ENCODE data around the gene TAOK1. TPM values are rescaled to one million over a fixed set of nuclear protein-coding genes. Genes with fewer than 3 reads are reported as not detected.

The TAOK1 gene
- total RNA-seq, 1 donor from 2014 or later: 40.6 TPM

- DNase-seq (ENCODE audit: low read depth in 2 of 2): no peak
These were observed 11.7 kb upstream of the TAOK1 start for GRCh38 chr17:29378500-29378899.

GRCh38 chr17:29379084-29379991, 10.8 kb upstream of the TAOK1 start:
- DNase-seq (ENCODE audit: low read depth in 2 of 2): peak; percentile 68 to 73

DNA sequence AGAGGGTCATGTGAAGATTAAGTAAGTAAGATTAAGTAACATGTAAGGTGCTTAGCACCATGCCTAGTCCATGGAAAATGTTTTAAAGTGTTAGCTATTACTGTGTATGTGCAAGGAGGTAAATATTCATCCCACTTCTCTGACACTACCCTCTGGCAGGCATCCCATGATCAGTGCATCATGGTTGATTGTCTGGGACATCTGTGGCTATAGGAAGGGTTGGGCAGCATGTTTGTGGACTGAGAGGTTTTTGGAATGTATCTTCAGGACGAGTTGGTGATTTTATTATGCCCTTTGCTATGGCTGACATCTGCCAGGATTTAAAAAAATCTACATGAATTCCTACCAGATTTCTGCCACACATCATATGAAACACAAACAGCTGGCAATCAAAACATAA, 6.5 kb upstream of the TAOK1 start:
- no peak for DNase-seq (ENCODE audit: low read depth in 2 of 2)

- peak; percentile 55 to 58 for DNase-seq (ENCODE audit: low read depth in 2 of 2)
These were observed 5.3 kb upstream of the TAOK1 start for GRCh38 chr17:29384901-29385300.

- no peak for DNase-seq (ENCODE audit: low read depth in 2 of 2)
These were observed 3.4 kb upstream of the TAOK1 start for GRCh38 chr17:29386760-29387159.

- no peak for DNase-seq (ENCODE audit: low read depth in 2 of 2)
These were observed 1.2 kb upstream of the TAOK1 start for GRCh38 chr17:29388937-29389336.

DNA sequence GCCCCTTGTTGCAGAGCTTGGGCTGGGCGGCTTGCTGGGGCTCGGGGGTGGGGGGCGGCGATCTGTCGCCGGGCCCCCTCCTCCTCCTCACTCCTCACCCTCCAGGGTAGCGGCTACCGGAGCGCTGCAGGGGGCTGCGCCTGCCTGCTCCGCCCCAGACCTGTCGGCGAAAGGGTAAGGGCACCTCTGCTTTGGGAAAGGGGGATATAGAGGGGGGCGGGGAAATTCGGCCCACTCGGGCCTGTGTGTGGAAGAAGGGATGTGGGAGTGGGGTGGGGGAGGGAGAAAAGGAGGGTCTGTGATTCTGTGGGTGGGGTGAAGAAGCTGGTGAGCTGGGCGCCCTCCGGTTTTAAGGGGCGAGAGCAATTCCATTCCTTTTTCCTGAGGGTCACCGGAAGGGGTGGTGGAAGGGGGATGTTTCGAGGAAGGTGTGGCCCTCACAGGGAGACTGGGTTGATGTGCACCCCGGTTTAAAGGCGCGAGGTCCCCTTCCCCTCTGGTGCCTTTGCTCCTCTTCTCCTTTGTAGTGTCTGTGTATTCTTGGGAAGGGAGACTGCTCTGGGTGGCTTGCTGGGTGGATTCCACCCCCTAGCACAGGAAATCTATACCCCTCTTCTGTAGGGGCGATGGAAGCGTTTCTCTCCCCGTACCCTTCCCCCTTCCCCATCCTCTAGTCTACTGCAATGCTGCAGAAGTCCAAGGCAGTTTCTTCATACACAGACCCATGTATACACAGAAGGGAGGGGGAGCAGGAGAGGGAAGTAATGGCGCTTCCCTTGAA, 878 bp downstream of the TAOK1 start:
- DNase-seq (ENCODE audit: low read depth in 2 of 2): peak in 1 of 2 donors; percentile 43

DNA sequence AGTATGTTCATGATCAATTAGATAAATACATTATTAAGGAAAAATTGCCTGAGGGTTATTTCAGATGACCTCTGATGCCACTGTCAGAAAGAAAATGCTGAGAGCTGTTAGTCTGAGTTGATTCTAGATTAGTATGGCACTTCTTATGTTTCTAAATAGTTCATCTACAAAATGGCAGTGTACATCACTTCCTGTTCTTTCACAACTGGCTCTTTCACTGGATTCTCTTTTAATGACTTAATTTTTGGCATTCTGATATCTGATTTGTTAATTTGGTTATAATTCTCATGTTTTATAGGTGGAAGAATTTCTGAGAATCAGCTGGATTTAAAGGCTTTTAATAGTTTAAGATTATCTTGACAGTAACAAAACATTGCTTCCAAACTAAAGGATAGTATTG, 3.3 kb downstream of the TAOK1 start:
- DNase-seq (ENCODE audit: low read depth in 2 of 2): no peak

DNA sequence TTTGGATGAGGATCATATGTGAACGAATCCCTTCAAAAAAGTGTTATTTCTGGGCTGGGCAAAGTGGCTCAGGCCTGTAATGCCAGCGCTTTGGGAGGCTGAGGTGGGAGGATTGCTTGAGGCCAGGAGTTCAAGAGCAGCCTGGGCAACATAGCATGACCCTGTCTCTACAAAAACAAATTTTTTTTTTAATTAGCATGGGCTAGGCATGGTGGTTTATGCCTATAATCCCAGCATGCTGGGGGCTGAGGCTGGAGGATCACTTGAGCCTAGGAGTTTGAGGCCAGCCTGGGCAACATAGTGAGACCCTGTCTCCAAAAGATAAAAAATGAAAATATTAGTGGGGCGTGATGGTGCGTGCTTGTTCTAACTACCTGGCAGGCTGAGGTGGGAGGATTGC, 4.6 kb downstream of the TAOK1 start:
- DNase-seq (ENCODE audit: low read depth in 2 of 2): no peak

- no peak for DNase-seq (ENCODE audit: low read depth in 2 of 2)
These were observed 5.9 kb downstream of the TAOK1 start for GRCh38 chr17:29396066-29396465.

GRCh38 chr17:29399634-29400033, 9.5 kb downstream of the TAOK1 start:
- no peak for DNase-seq (ENCODE audit: low read depth in 2 of 2)

DNA sequence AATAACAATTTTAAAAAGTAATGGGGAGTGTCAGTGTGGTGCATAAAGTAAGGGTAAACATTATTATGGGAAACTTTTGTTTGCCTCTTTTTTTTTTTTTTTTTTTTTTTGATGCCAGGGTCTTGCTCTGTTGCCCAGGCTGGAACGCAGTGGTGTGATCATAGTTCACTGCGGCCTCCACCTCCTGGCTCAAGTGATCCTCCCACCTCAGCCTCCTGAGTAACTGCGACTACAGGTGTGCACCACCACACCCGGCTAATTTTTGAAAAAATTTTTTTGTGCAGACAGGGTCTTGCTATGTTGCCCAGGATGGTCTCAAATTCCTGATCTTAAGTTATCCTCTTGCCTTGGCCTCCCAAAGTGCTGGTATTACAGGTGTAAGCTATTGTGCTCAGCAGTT, 10.7 kb downstream of the TAOK1 start:
- no peak for DNase-seq (ENCODE audit: low read depth in 2 of 2)

GRCh38 chr17:29401258-29401657, 11.1 kb downstream of the TAOK1 start:
- no peak for DNase-seq (ENCODE audit: low read depth in 2 of 2)

GRCh38 chr17:29407856-29408255, 17.7 kb downstream of the TAOK1 start:
- peak in 1 of 2 donors; percentile 10 for DNase-seq (ENCODE audit: low read depth in 2 of 2)

- peak in 1 of 2 donors; percentile 18 for DNase-seq (ENCODE audit: low read depth in 2 of 2)
These were observed 19.8 kb downstream of the TAOK1 start for GRCh38 chr17:29409963-29410362.

DNA sequence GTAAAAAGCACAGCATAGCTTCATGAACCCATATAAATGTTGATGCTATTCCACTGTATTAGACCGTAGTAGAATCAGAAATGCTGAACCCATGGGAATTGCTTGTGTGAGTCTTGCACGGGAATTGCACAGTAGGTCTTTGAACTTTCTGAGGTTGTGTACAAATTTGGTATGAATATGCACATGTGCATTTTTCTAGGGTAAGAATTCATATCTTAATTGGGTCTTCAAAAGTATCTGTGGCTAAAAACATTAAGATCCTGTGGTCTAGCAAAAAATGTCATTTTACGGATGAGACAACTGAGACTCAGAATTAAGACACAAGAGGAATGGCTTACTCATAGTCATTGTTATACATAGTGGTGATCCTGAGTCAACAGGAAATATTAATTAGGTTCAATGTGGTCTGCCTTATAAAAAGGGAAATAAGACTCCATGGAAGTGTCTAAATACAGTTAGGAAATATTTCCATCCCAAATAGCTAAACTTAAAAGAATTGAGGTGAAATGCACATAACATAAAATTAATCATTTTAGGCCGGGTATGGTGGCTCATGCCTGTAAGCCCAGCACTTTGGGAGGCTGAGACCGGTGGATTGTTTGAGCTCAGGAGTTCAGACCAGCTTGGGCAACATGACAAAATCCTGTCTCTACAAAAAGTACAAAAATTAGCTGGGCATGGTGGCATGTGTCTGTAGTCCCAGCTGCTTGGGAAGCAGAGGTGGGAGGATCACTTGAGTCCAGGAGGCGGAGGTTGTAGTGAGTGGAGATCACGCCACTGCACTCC, 22.8 kb downstream of the TAOK1 start:
- peak; percentile 5 to 69 for DNase-seq (ENCODE audit: low read depth in 2 of 2)

GRCh38 chr17:29420128-29420527, 30.0 kb downstream of the TAOK1 start:
- DNase-seq (ENCODE audit: low read depth in 2 of 2): no peak

DNA sequence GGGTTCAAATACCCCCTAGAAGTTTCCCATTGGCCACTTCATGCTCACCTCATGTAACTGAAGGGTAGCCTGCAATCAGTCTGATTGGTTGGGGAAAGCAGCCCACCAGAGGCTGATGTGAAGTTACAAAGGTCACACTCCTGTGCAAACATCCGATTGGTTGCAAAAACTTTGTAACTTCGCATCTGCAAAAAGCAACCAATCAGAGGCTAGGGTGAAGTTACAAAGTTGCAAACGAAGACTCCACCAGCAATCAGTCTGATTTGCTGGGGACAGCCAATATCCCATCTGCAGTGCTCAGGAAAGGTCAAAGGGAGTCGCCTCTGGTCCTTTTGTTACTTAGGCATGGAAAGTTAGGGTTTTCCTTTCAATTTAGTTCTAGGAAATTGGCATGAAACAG, 40.1 kb downstream of the TAOK1 start:
- no peak for DNase-seq (ENCODE audit: low read depth in 2 of 2)

- DNase-seq (ENCODE audit: low read depth in 2 of 2): no peak
These were observed 43.4 kb downstream of the TAOK1 start for GRCh38 chr17:29433541-29433940.

GRCh38 chr17:29434550-29434949, 44.4 kb downstream of the TAOK1 start:
- no peak for DNase-seq (ENCODE audit: low read depth in 2 of 2)

GRCh38 chr17:29442451-29442850, 52.3 kb downstream of the TAOK1 start:
- DNase-seq (ENCODE audit: low read depth in 2 of 2): no peak

Data from dermis microvascular lymphatic vessel endothelial cell (primary cell).